Glomerular visceral epithelial cell (primary cell): ENCODE data around the gene COL27A1.
A peak's percentile ranks its signal among the peaks of the same experiment; 100 is the strongest.

Source experiments
- DNase-seq: peaks from one replicate; pipeline ENCODE4 v3.0.0-alpha.2; 2016; ENCODE audit errors: extremely low spot score

COL27A1 gene

GRCh38 chr9:114341152-114341830 lies 186.0 kb downstream of the COL27A1 start:
- no peak for DNase-seq

DNA sequence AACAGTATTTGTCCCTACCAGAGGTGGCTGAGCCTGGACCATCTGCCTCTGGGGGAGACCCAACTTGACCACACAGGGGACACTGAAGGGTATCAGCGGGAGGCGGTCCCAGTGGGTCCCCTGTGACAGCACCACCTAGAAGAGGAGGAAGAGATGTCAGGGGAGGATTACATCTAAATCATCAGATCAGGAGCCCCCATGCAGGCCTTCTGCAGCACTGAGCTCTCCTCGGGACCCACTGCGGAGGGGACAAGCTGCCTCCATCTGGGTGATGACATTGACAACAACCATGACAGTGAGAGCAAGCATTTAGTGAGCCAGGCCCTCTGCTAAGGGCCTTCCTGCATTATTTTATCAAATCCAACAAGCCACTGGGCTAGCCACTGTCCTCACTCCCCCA lies 186.7 kb downstream of the COL27A1 start:
- DNase-seq = no peak

- DNase-seq = no peak
Observed at GRCh38 chr9:114342755-114343440, 187.6 kb downstream of the COL27A1 start.

GRCh38 chr9:114343471-114344187 lies 188.3 kb downstream of the COL27A1 start:
- no peak for DNase-seq

- no peak for DNase-seq
Observed at GRCh38 chr9:114344188-114344566, 188.8 kb downstream of the COL27A1 start.

DNA sequence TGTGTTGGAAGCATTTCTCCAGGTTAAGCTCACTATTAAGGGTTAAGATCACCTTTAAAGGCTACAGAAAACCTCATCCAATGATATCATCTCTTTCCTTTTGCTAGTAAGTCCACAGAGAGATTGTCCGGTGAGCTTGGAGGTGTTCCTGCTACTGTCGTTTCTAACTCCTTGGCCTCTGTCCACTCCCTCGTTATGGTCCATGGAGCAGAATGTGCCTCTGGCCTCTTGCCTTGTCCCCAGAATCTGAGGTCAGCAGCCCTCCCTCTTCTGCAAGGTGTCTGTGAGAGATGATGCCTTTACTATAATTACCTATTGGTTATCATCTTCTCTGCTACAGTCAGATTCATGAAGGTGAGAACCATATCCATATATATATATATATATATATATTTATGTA lies 189.4 kb downstream of the COL27A1 start:
- no peak for DNase-seq

DNA sequence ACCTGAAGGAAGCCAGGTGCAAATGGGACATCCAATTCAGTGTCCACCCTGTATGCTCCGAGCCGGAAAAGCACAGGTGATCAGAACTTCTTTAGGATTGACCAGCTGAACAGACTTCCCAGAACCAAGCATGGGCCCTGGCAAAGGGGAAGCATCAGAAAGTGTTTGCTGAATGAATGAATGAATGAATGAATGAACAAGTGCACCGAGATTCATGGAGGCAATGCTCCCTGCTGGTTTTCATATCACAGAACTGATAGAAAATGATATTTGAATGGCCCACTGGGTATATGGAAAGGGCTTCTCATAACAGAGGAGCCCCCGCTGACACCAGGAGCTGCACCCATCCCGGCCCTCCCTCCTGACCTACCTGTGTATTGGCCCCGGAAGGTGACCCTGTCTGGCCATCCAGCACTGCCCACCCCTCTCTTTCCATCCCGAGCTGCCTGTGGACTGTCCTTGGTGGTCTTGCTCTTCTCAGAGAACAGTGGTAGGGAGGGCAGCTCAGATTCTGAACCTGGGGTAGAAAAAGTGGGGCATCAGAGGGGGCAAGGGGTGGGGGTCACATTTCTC lies 190.2 kb downstream of the COL27A1 start:
- no peak for DNase-seq

GRCh38 chr9:114346146-114346545 lies 190.8 kb downstream of the COL27A1 start:
- DNase-seq = no peak

- DNase-seq = no peak
Observed at GRCh38 chr9:114347675-114348074, 192.3 kb downstream of the COL27A1 start.

DNA sequence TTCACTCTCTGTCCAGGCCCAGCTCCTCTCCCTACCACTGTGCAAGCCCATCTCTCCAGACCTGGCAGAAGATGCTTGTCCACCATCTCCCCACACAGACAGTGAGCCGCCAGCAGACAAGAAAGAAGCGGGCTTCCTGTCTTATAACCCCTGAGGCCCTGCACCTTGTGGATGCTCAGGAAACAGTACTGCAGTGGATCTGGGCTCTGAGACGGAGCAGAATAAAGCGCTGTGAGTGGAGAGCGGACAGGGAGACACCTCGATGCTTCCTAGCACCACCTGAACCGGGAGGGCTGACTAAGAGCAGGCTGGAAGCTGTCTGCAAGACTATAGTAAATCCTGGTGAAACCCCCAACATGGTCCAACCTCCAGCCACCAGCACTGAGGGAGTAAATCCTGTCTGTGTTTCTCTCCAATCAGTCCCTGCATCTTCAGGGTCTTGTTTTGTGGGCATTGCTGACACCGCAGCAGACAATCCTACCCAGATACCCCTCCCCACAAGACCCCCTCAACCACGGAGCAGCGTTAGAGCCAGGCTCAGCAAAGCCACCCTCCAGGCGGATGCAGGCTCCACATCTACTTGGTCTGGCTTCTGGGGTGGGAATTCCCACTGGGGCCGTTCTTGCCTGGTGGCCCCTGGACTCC lies 193.0 kb downstream of the COL27A1 start:
- no peak for DNase-seq

GRCh38 chr9:114348906-114349482 lies 193.7 kb downstream of the COL27A1 start:
- peak; percentile 99 for DNase-seq

- no peak for DNase-seq
Observed at GRCh38 chr9:114349713-114350480, 194.6 kb downstream of the COL27A1 start.

GRCh38 chr9:114350636-114351401 lies 195.5 kb downstream of the COL27A1 start:
- no peak for DNase-seq

DNA sequence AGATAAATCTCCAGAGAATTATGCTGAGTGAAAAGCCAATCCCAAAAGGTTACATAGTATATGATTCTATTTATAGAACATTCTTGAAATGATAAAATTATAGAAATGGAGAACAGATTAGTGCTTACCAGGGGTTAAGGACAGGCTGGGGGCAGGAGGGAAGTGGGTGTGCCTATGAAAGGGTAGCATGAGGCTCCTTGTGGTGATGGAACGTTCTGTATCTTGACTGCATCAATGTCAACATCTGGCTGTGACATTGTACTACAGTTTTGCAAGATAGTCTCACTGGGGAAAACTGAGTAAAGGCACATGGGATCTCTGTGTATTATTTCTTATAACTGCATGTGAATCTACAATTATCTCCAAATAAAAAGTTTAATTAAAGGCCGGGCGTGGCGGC lies 196.6 kb downstream of the COL27A1 start:
- no peak for DNase-seq

- DNase-seq = no peak
Observed at GRCh38 chr9:114355821-114356220, 200.5 kb downstream of the COL27A1 start.

- no peak for DNase-seq
Observed at GRCh38 chr9:114356792-114357191, 201.5 kb downstream of the COL27A1 start.

DNA sequence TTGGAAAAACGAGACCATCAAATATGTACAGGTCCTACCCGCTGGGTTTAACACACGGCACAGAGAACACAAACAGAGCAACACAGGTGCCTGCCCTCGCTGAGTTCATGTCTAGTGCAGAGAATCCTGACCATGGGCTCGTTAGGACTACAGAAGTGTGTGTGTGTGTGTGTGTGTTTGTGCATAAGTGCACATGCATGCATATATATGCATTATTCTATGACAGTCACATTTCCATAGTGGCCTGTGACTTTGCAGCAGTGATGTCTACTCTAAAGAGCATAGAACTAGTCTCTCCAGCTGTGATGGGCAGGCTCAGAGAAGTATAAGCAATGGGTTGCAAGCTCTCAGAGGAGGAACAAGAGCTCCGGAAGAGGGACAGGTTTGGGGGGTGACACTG lies 202.0 kb downstream of the COL27A1 start:
- no peak for DNase-seq

DNA sequence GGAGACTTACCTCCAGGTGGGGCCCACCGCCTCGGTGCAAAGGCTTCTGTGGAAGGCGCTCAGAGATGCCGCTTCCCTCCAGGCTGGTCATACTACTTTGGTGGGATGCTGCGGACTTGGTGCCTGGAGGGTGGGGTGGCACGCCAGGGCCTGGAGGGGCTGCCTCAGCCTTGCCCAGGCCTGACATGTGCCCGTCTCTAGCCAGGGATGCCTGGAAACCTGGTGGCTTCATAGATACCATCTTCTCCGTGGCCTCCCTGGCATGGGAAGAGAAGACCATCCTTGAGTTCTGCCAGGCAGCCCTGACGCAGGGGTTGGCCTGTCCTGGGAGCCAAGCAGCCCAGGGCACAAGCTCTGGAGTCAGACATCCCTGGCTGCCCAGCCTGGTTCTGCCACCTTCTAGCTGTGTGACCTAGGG lies 202.6 kb downstream of the COL27A1 start:
- DNase-seq = no peak

DNA sequence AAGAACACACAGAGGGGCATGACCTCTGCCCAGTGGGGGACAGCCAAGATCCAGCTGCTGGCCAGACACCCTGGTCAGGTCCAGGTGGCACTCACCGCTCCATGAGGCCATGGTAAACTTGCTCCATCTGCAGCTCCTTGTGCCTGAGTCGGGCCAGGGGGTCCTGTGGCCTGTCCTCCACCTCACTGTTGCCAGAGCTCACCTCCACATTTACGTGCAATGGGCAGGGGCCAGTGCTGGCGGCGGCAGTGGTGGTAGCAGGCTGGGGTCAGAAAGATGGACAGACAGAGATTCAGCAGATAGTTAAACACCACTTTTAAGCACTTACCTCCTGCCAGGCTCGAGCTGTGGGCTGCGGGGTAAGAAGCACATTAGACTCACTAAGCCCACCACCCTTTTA lies 204.5 kb downstream of the COL27A1 start:
- no peak for DNase-seq

DNA sequence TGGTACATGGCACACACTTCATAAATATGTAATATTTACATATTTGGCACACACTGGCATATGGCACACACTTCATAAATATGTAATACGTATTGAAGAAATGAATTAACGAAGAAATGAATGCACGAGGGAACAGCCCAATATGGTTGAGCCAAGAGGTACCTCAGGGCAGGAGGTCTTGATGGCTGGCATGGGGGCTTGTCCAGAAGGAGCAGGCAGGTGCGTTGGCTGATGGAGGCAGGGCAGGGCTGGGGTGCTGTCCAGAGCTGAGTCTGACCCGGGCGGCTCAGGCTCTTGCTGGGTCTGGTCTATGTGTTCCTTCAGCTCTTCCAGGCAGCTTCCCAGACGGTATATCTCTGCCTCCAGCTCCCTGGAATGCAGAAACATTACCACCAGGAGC lies 206.2 kb downstream of the COL27A1 start:
- no peak for DNase-seq
